K562 (cell line): ENCODE measurements around the gene HRH3. TPM values are rescaled to one million over a fixed set of nuclear protein-coding genes. Genes with fewer than 3 reads are reported as not detected.

Experiments
- ATAC-seq: fragments of 200-7000 bp; cut with Tn5 transposase; 3 replicates; pipeline ENCODE4 v1.9.1; 2020; ENCODE audit warnings: moderate library complexity
- BruUV-seq: library from RNA; stranded (reverse); fragments of 400-500 nt; replicated peaks from 2 replicates; lab custom pipeline; 2021; lab: Mats Ljungman, UMichigan
- CTCF ChIA-PET: fragments of 300-600 bp; formaldehyde crosslinking; extraction: SDS; loops from one replicate; lab custom pipeline; 2021; ENCODE audit warnings: low intra/inter-chr PET ratio; lab: Yijun Ruan, JAX
- POLR2A ChIA-PET: fragments of 300-600, 350-650 bp; sonication (Branson Sonifier 250); formaldehyde crosslinking; extraction: SDS; loops from one replicate; lab custom pipeline; 2021; ENCODE audit warnings: antibody characterized with exemption, inconsistent platforms; lab: Yijun Ruan, JAX
- DNase-seq, 4 experiments: peaks; one replicate each; pipeline versions ENCODE4 v3.0.0 to v3.0.0-alpha.2; 2011 to 2018; ENCODE audit warnings: low spot score in 3 of 4, mixed read lengths in 3 of 4; ENCODE audit errors: extremely low read depth in 1 of 4
- FAIRE-seq: peaks from 2 replicates; lab custom pipeline; 2011; peaks lifted over from hg19 to GRCh38; lab: Jason Lieb, UNC
- H2AFZ ChIP-seq: 2 replicates; pipeline ENCODE4 v1.6.0; 2011; ENCODE audit warnings: low read depth, low read length, control low read depth, inconsistent platforms
- H3K27ac ChIP-seq: fragments of 200-600 bp; 3 replicates; pipeline ENCODE4 v1.8.0; 2011; ENCODE audit warnings: low read depth, mild to moderate bottlenecking, control low read depth, inconsistent platforms, low read length, moderate library complexity, mixed read lengths; ENCODE audit errors: extremely low read depth
- H3K27me3 ChIP-seq, 2 experiments: fragments of 300-600 bp in 1 of 2; 2 replicates in 1 of 2; 3 replicates in 1 of 2; pipeline versions ENCODE4 v1.6.0 to v1.8.0; 2011; ENCODE audit warnings: inconsistent platforms in 2 of 2, low read length in 2 of 2, mild to moderate bottlenecking in 1 of 2, mixed read lengths in 1 of 2, moderate library complexity in 1 of 2; ENCODE audit not compliant: control insufficient read depth in 2 of 2, insufficient read depth in 2 of 2
- H3K36me3 ChIP-seq: fragments of 300-600 bp; 3 replicates; pipeline ENCODE4 v1.8.0; 2011; ENCODE audit warnings: mild to moderate bottlenecking, low read length, inconsistent platforms; ENCODE audit not compliant: control insufficient read depth, insufficient read depth
- H3K4me1 ChIP-seq, 2 experiments: fragments of 200-600 bp in 1 of 2; replicated peaks in 1 of 2; 2 replicates in 1 of 2; 3 replicates in 1 of 2; pipeline versions ENCODE4 v1.5.1 to v1.8.0; 2011; ENCODE audit warnings: inconsistent platforms in 2 of 2, low read length in 2 of 2, mild to moderate bottlenecking in 1 of 2, mixed read lengths in 1 of 2, moderate library complexity in 1 of 2; ENCODE audit not compliant: control insufficient read depth in 2 of 2, insufficient read depth in 2 of 2
- H3K4me2 ChIP-seq: 2 replicates; pipeline ENCODE4 v1.6.1; 2011; ENCODE audit warnings: low read length, control low read depth, inconsistent platforms, mixed read lengths; ENCODE audit not compliant: insufficient read depth
- H3K4me3 ChIP-seq: fragments of 200-600 bp; sonication (generic), shearing (Covaris generic); 2 replicates; pipeline ENCODE4 v1.5.1; 2016; ENCODE audit warnings: control low read depth, inconsistent platforms
- H3K79me2 ChIP-seq: fragments of 200-600 bp; 3 replicates; pipeline ENCODE4 v1.8.0; 2011; ENCODE audit warnings: low read length, inconsistent platforms; ENCODE audit not compliant: control insufficient read depth, insufficient read depth
- H3K9ac ChIP-seq, 2 experiments: 2 replicates each; pipeline versions ENCODE4 v1.6.0 to v1.6.1; 2011; ENCODE audit warnings: low read depth in 2 of 2, low read length in 2 of 2, control low read depth in 1 of 2, inconsistent platforms in 1 of 2, mild to moderate bottlenecking in 1 of 2, mixed read lengths in 1 of 2; ENCODE audit not compliant: insufficient read depth in 1 of 2
- H3K9me1 ChIP-seq: one replicate; pipeline ENCODE4 v1.6.0; 2011; ENCODE audit warnings: inconsistent platforms, mild to moderate bottlenecking, low read length, moderate library complexity; ENCODE audit not compliant: control insufficient read depth, insufficient read depth
- H3K9me3 ChIP-seq: replicated peaks from 2 replicates; pipeline ENCODE4 v1.5.1; 2011; ENCODE audit warnings: low read depth, low read length, inconsistent platforms; ENCODE audit not compliant: control insufficient read depth, insufficient read depth
- H4K20me1 ChIP-seq: replicated peaks from 2 replicates; pipeline ENCODE4 v1.6.1; 2011; ENCODE audit warnings: low read length, inconsistent platforms, mixed read lengths; ENCODE audit not compliant: control insufficient read depth, insufficient read depth
- C11orf30 ChIP-seq: fragments of 450-650 bp; IDR thresholded peaks from 2 replicates; pipeline ENCODE4 v1.6.1; 2016; ENCODE audit warnings: low read depth, mild to moderate bottlenecking
- CREB5 ChIP-seq: fragments of 250-450 bp; sonication (Bioruptor Pico); IDR thresholded peaks from 2 replicates; pipeline ENCODE4 v1.5.0; 2020; ENCODE audit warnings: mild to moderate bottlenecking
- HNRNPLL ChIP-seq: fragments of 200-400 bp; formaldehyde crosslinking; IDR thresholded peaks from 2 replicates; pipeline ENCODE4 v1.6.1; 2017; ENCODE audit warnings: low read length, low read depth, mild to moderate bottlenecking; ENCODE audit not compliant: poor library complexity, severe bottlenecking
- JUND ChIP-seq, 2 experiments: IDR thresholded peaks; 2 replicates in 1 of 2; 3 replicates in 1 of 2; pipeline ENCODE4 v1.6.1; 2011; ENCODE audit warnings: borderline replicate concordance in 2 of 2, low read depth in 2 of 2, low read length in 2 of 2, improper control_type of control experiment in 1 of 2, missing biosample characterization in 1 of 2, missing genetic modification characterization in 1 of 2, missing genetic modification reagents in 1 of 2
- KAT2B ChIP-seq: IDR thresholded peaks from one replicate; pipeline ENCODE4 v1.6.1; 2012; ENCODE audit warnings: low read depth, mild to moderate bottlenecking, control low read depth, inconsistent platforms, low read length, moderate library complexity
- MAZ ChIP-seq, 2 experiments: fragments of 450-650 bp in 1 of 2; sonication (generic) in 1 of 2; formaldehyde crosslinking; IDR thresholded peaks in 1 of 2; conservative IDR thresholded peaks in 1 of 2; 2 replicates each; pipeline versions ENCODE4 v1.4.0 to v1.5.0; 2020; ENCODE audit warnings: mild to moderate bottlenecking in 1 of 2, missing genetic modification reagents in 1 of 2
- MTF1 ChIP-seq: fragments of 250-450 bp; sonication (Bioruptor Pico); IDR thresholded peaks from 2 replicates; pipeline ENCODE4 v1.9.0; 2021; ENCODE audit warnings: moderate library complexity, mild to moderate bottlenecking, inconsistent platforms, borderline replicate concordance
- RBM22 ChIP-seq: fragments of 200-400 bp; formaldehyde crosslinking; IDR thresholded peaks from 2 replicates; pipeline ENCODE4 v1.6.1; 2018; ENCODE audit warnings: low read length, low read depth; ENCODE audit not compliant: poor library complexity, severe bottlenecking
- SREBF1 ChIP-seq: fragments of 150-350 bp; IDR thresholded peaks from 2 replicates; pipeline ENCODE4 v1.6.1; 2014; ENCODE audit warnings: antibody characterized with exemption, low read depth, low read length, borderline replicate concordance
- STAT5B ChIP-seq: fragments of 250-450 bp; sonication (Bioruptor Pico); IDR thresholded peaks from 2 replicates; pipeline ENCODE4 v1.8.0; 2021; ENCODE audit warnings: mild to moderate bottlenecking, inconsistent platforms
- ZNF175 ChIP-seq: fragments of 200-800 bp; sonication (Bioruptor generic); IDR thresholded peaks from 2 replicates; pipeline ENCODE4 v1.6.1; 2016; ENCODE audit warnings: low read depth, mild to moderate bottlenecking, missing genetic modification characterization, missing compliant biosample characterization
- ZNF184 ChIP-seq: sonication (generic); formaldehyde crosslinking; IDR thresholded peaks from 2 replicates; pipeline ENCODE4 v1.5.0; 2020; ENCODE audit warnings: missing genetic modification reagents
- ZNF696 ChIP-seq: fragments of 250-450 bp; sonication (Bioruptor Pico); conservative IDR thresholded peaks from 2 replicates; pipeline ENCODE4 v1.4.0; 2020; ENCODE audit warnings: mild to moderate bottlenecking, moderate library complexity
- ZNF707 ChIP-seq: fragments of 250-450 bp; sonication (Bioruptor Pico); conservative IDR thresholded peaks from 2 replicates; pipeline ENCODE4 v1.8.0; 2022; ENCODE audit warnings: inconsistent platforms, mild to moderate bottlenecking, moderate library complexity
- WGBS: fragments of 100-300 bp; shearing (Covaris generic); methylation state at CpG from one replicate; pipeline ENCODE4 v1.1.6; 2016; ENCODE audit warnings: low coverage, mixed read lengths; ENCODE audit not compliant: insufficient coverage; ENCODE audit errors: missing lambda C conversion rate; 5-methylcytosine and 5-hydroxymethylcytosine counted together
- in situ Hi-C: fragments of 300-500 bp; cut with MboI; formaldehyde crosslinking; loops from 4 replicates; pipeline ENCODE4 v1.15.0; 2018; ENCODE audit warnings: inconsistent platforms, mixed read lengths
- intact Hi-C: fragments of 100-400 bp; cut with micrococcal nuclease; formaldehyde crosslinking; loops from 2 replicates; pipeline ENCODE4 v1.14.2; 2022
- polyA plus RNA-seq, 8 experiments: library from polyadenylated mRNA; depleted of rRNA in 4 of 8; stranded (reverse) in 5 of 8; unstranded in 3 of 8; fragments of >200 nt; fragmentation: Nextera tagmentation in 2 of 8; fragmentation: Illumina TruSeq in 1 of 8; extraction: Ambion mirVana in 2 of 8; extraction: Trizol in 1 of 8; gene quantifications; 2 replicates each; pipeline versions ENCODE4 v1.2.1 to v1.2.3, GENCODE V29; 2011 to 2014; ENCODE audit warnings: inconsistent platforms in 1 of 8, missing spikeins in 1 of 8
- total RNA-seq, 7 experiments: library from RNA; depleted of rRNA in 6 of 7; stranded (reverse); fragments of >200 nt in 6 of 7; fragmentation: Illumina TruSeq in 2 of 7; extraction: Trizol in 2 of 7; gene quantifications; 2 replicates each; pipeline versions ENCODE4 v1.2.1 to v1.2.3, GENCODE V29; 2011 to 2021; ENCODE audit warnings: low replicate concordance in 1 of 7
- TF ChIP-seq, protein P1 (sequence below): sonication (generic); formaldehyde crosslinking; IDR thresholded peaks from 2 replicates; pipeline ENCODE4 v1.8.0; 2023; ENCODE audit warnings: mild to moderate bottlenecking, missing genetic modification reagents
- TF ChIP-seq, protein P2 (sequence below): fragments of 450-650 bp; formaldehyde crosslinking; conservative IDR thresholded peaks from 2 replicates; pipeline ENCODE4 v1.4.0; 2022; ENCODE audit warnings: mild to moderate bottlenecking, missing genetic modification characterization

The HRH3 gene
- total and polyA plus RNA-seq, 9 of the 15 experiments (the other 6 are each of a cell fraction or from before 2014, with no cell fraction given) = not detected

GRCh38 chr20:62202083-62202395, 18.0 kb downstream of the HRH3 start:
- Histone ChIP-seq H3K4me1 (peaks cover 0 to 10% of the 10 kb centered on the region in 2 experiments; a peak in 1 of 5 replicates), H3K4me2 (no peak overlapping the region), H2AFZ (no peak overlapping the region), H3K9ac (peak overlapping the region in 1 of 2 experiments; percentile 9; a peak in 1 of 4 replicates), H3K27me3 (no peaks in the 10 kb centered on the region), H4K20me1 (no peaks in the 10 kb centered on the region), H3K9me1 (no peaks in the 10 kb centered on the region), H3K4me3 (no peak overlapping the region), H3K27ac (no peak overlapping the region), H3K9me3 (no peaks in the 10 kb centered on the region), H3K36me3 (peaks cover 58% of the 10 kb centered on the region; the same call in 2 of the 3 replicates), H3K79me2 (no peaks in the 10 kb centered on the region)
- in situ Hi-C loops = no loop called here
- intact Hi-C loops = no loop called here
- no peak for FAIRE-seq
- BruUV-seq = no TSS peak
- ChIA-PET POLR2A (no interaction called here), CTCF (no interaction called here)
- ATAC-seq = no peak
- no peak for DNase-seq
- 88% methylated on average over 5 of the region's 5 CpGs for WGBS
- TF ChIP-seq HNRNPLL = no peak
- TF ChIP-seq MTF1 (CRISPR knock-in tag) = no peak
- TF ChIP-seq RBM22 = no peak
- TF ChIP-seq ZNF696 = no peak
- TF ChIP-seq, protein P1, sequence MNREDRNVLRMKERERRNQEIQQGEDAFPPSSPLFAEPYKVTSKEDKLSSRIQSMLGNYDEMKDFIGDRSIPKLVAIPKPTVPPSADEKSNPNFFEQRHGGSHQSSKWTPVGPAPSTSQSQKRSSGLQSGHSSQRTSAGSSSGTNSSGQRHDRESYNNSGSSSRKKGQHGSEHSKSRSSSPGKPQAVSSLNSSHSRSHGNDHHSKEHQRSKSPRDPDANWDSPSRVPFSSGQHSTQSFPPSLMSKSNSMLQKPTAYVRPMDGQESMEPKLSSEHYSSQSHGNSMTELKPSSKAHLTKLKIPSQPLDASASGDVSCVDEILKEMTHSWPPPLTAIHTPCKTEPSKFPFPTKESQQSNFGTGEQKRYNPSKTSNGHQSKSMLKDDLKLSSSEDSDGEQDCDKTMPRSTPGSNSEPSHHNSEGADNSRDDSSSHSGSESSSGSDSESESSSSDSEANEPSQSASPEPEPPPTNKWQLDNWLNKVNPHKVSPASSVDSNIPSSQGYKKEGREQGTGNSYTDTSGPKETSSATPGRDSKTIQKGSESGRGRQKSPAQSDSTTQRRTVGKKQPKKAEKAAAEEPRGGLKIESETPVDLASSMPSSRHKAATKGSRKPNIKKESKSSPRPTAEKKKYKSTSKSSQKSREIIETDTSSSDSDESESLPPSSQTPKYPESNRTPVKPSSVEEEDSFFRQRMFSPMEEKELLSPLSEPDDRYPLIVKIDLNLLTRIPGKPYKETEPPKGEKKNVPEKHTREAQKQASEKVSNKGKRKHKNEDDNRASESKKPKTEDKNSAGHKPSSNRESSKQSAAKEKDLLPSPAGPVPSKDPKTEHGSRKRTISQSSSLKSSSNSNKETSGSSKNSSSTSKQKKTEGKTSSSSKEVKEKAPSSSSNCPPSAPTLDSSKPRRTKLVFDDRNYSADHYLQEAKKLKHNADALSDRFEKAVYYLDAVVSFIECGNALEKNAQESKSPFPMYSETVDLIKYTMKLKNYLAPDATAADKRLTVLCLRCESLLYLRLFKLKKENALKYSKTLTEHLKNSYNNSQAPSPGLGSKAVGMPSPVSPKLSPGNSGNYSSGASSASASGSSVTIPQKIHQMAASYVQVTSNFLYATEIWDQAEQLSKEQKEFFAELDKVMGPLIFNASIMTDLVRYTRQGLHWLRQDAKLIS (CRISPR knock-in tag) = no peak
- TF ChIP-seq ZNF707 = no peak
- no peak for TF ChIP-seq JUND (IDR thresholded peaks at IDR 0.05; ENCODE audit: borderline replicate concordance, low read depth, low read length)
- no peak for TF ChIP-seq JUND (tag; IDR thresholded peaks at IDR 0.05; ENCODE audit: borderline replicate concordance, low read depth, low read length)
- no peak for TF ChIP-seq STAT5B (CRISPR knock-in tag)
- no peak for TF ChIP-seq KAT2B
- TF ChIP-seq CREB5 (CRISPR knock-in tag) = no peak
- TF ChIP-seq ZNF184 (CRISPR knock-in tag) = no peak
- TF ChIP-seq MAZ (CRISPR knock-in tag; conservative IDR thresholded peaks at IDR 0.05 in 1 of 2, IDR thresholded peaks at IDR 0.05 in 1 of 2) = no peak
- TF ChIP-seq SREBF1 = no peak
- TF ChIP-seq, protein P2, sequence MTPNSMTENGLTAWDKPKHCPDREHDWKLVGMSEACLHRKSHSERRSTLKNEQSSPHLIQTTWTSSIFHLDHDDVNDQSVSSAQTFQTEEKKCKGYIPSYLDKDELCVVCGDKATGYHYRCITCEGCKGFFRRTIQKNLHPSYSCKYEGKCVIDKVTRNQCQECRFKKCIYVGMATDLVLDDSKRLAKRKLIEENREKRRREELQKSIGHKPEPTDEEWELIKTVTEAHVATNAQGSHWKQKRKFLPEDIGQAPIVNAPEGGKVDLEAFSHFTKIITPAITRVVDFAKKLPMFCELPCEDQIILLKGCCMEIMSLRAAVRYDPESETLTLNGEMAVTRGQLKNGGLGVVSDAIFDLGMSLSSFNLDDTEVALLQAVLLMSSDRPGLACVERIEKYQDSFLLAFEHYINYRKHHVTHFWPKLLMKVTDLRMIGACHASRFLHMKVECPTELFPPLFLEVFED = no peak
- TF ChIP-seq ZNF175 (CRISPR knock-in tag) = no peak
- no peak for TF ChIP-seq C11orf30
